Activated B cell treated with CpG ODN at 0.5 μM for 24 hours (primary cell): ENCODE data around the gene CCL28. TPM values are rescaled to one million over a fixed set of nuclear protein-coding genes. Genes with fewer than 3 reads are reported as not detected.

Source experiments
- ATAC-seq: fragments of 200-7000 bp; cut with Tn5 transposase; one replicate; pipeline ENCODE4 v1.10.0; 2021; ENCODE audit warnings: low read depth, mild to moderate bottlenecking, moderate library complexity
- CTCF ChIA-PET: fragments of 350-600 bp; sonication (Branson Sonifier 250); formaldehyde crosslinking; loops from one replicate; lab custom pipeline; 2021; ENCODE audit warnings: antibody characterized with exemption; lab: Charles Lee
- POLR2A ChIA-PET: fragments of 350-600 bp; sonication (Branson Sonifier 250); formaldehyde crosslinking; loops from one replicate; lab custom pipeline; 2021; ENCODE audit warnings: antibody characterized with exemption; lab: Charles Lee
- DNase-seq: peaks from one replicate; pipeline ENCODE4 v3.0.0; 2022
- H3K27ac Mint-ChIP-seq: one replicate; pipeline ENCODE4 v1.8.0; 2020; ENCODE audit warnings: mixed read lengths
- H3K27me3 Mint-ChIP-seq: one replicate; pipeline ENCODE4 v1.8.0; 2021; ENCODE audit warnings: mixed read lengths
- H3K36me3 Mint-ChIP-seq: one replicate; pipeline ENCODE4 v1.8.0; 2021; ENCODE audit warnings: low read depth, mixed read lengths
- H3K4me1 Mint-ChIP-seq: one replicate; pipeline ENCODE4 v1.8.0; 2021; ENCODE audit warnings: mixed read lengths
- H3K4me3 Mint-ChIP-seq: one replicate; pipeline ENCODE4 v1.8.0; 2020; ENCODE audit warnings: mild to moderate bottlenecking, mixed read lengths
- H3K9me3 Mint-ChIP-seq: one replicate; pipeline ENCODE4 v1.8.0; 2020; ENCODE audit warnings: mixed read lengths
- CTCF ChIP-seq: fragments of 200-600 bp; IDR thresholded peaks from one replicate; pipeline ENCODE4 v1.8.0; 2022; ENCODE audit warnings: antibody characterized with exemption, mild to moderate bottlenecking
- intact Hi-C: fragments of 100-400 bp; cut with micrococcal nuclease; formaldehyde crosslinking; loops from one replicate; pipeline ENCODE4 v1.15.1; 2024
- total RNA-seq: library from RNA; stranded (reverse); gene quantifications from 2 replicates; pipeline ENCODE4 v1.2.3, GENCODE V29; 2022

CCL28 gene
- total RNA-seq, 1 donor from 2014 or later = 11.6 TPM

DNA sequence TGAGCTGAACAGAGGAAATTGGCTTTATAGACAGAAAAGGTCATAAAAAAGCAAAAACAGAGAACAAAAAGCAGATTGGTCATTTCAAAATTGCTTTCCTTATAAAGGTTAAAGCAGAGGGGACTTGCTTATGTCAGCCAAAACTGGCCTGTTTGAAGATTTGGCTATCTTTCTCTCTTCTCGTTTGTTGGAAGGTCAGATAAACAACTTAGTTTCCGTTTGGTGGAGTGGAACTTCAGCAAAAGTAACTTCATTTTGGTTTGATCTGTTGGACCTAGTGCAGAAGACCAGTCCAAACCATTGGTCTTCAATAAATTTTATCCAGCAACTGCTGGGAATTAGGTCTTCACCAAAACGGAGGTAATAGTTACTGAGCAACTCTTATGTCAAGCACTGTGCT is 53.9 kb downstream of the CCL28 start:
- Mint-ChIP-seq H3K4me1 (no peaks in the 10 kb centered on the region), H3K36me3 (peaks cover 2% of the 10 kb centered on the region), H3K4me3 (no peak overlapping the region), H3K9me3 (peaks cover 13% of the 10 kb centered on the region), H3K27ac (no peak overlapping the region), H3K27me3 (no peaks in the 10 kb centered on the region)
- ATAC-seq (no peak), DNase-seq (no peak)
- no peak for TF ChIP-seq CTCF
- CTCF ChIA-PET = no interaction called here
- POLR2A ChIA-PET = no interaction called here
- intact Hi-C loops = no loop called here

- ChIA-PET CTCF (no interaction called here), POLR2A (no interaction called here)
- H3K4me3 Mint-ChIP-seq = no peak overlapping the region
- TF ChIP-seq CTCF = no peak
- peaks cover 2% of the 10 kb centered on the region for H3K36me3 Mint-ChIP-seq
- no peak overlapping the region for H3K27ac Mint-ChIP-seq
- ATAC-seq (no peak), DNase-seq (no peak)
- H3K4me1 Mint-ChIP-seq = no peaks in the 10 kb centered on the region
- intact Hi-C loops = no loop called here
- H3K9me3 Mint-ChIP-seq = peaks cover 13% of the 10 kb centered on the region
- H3K27me3 Mint-ChIP-seq = no peaks in the 10 kb centered on the region
Measured at GRCh38 chr5:43357878-43358281, 54.3 kb downstream of the CCL28 start.

DNA sequence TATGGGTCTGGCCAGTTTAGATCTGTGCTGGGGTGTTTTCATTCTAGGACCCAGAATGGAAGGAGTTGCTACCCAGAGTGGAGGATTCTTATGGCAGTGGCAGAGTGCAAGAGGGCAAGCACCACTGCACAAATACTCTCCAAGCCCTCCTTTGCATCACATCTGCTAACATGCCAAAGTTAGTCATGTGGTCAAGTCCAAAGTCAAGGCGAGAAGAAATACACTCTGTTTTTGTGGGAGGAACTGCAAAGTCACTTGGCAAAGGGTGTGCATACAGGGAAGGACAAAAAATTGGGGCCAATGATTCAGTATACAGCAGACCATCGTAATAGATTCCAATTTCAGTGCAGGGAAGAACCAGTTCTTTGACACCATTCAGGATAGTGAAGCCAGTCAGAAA is 55.1 kb downstream of the CCL28 start:
- CTCF ChIA-PET = no interaction called here
- intact Hi-C loops = no loop called here
- H3K4me3 Mint-ChIP-seq = no peak overlapping the region
- DNase-seq (no peak), ATAC-seq (no peak)
- H3K27me3 Mint-ChIP-seq = no peaks in the 10 kb centered on the region
- no peak overlapping the region for H3K27ac Mint-ChIP-seq
- peaks cover 13% of the 10 kb centered on the region for H3K9me3 Mint-ChIP-seq
- H3K4me1 Mint-ChIP-seq = no peaks in the 10 kb centered on the region
- no peak for TF ChIP-seq CTCF
- POLR2A ChIA-PET = no interaction called here
- H3K36me3 Mint-ChIP-seq = peaks cover 2% of the 10 kb centered on the region

DNA sequence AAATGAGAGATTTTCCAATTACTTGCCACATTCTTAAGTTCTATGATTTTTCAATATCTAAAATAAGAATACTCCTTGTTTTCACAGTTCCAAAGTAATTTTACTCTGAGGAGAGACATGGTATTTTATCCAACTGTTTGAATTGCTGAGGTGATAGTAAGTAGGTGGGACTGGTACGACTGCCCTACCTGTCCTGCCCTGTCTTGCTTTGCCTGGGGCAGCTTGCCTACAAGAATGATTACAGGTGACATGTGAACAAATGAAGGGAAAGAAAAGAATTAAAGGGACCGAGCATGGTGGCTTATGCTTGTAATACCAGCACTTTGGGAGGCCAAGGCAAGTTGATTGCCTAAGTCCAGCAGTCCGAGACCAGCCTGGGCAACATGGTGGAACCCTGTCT is 57.4 kb downstream of the CCL28 start:
- H3K9me3 Mint-ChIP-seq = peaks cover 2% of the 10 kb centered on the region

DNA sequence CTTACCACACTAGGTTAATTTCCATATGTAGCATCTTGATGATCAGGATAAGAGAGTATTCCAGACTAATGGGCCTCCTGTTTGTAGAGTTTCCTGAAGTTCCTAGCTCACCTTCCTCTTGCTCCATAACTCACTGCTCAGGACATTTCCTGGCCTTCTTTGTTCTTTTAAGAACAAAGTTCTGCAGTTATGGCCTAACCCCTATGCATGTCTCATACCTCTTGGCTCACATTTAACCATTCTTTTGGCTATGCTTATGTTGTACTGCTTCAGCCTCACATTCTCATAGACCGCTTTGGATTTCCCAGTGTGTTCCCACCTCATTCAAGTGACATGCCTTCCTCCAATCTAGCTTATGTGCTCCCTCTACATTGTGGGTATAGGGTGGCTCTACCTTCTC is 58.5 kb downstream of the CCL28 start:
- CTCF ChIA-PET = no interaction called here
- DNase-seq = no peak
- no peak for ATAC-seq
- no peaks in the 10 kb centered on the region for H3K4me1 Mint-ChIP-seq
- no peak overlapping the region for H3K27ac Mint-ChIP-seq
- H3K27me3 Mint-ChIP-seq = peaks cover 8% of the 10 kb centered on the region
- H3K9me3 Mint-ChIP-seq = no peaks in the 10 kb centered on the region
- POLR2A ChIA-PET = no interaction called here
- no peaks in the 10 kb centered on the region for H3K36me3 Mint-ChIP-seq
- no peak for TF ChIP-seq CTCF
- intact Hi-C loops = no loop called here
- no peak overlapping the region for H3K4me3 Mint-ChIP-seq

More for the DNA sequence above, 57.4 kb downstream of the CCL28 start:
- TF ChIP-seq CTCF = no peak
- intact Hi-C loops = no loop called here
- CTCF ChIA-PET = no interaction called here
- H3K4me1 Mint-ChIP-seq = no peaks in the 10 kb centered on the region
- H3K36me3 Mint-ChIP-seq = no peaks in the 10 kb centered on the region
- peaks cover 5% of the 10 kb centered on the region for H3K27me3 Mint-ChIP-seq
- DNase-seq = no peak
- no peak overlapping the region for H3K27ac Mint-ChIP-seq
- POLR2A ChIA-PET = no interaction called here
- no peak overlapping the region for H3K4me3 Mint-ChIP-seq
- no peak for ATAC-seq
